Neural progenitor cell (in vitro differentiated cells): ENCODE results near the gene TPP1. TPM values are rescaled to one million over a fixed set of nuclear protein-coding genes. Genes with fewer than 3 reads are reported as not detected.
A peak's percentile ranks its signal among the peaks of the same experiment; 100 is the strongest.

Experiments used
- DNase-seq: peaks from one replicate; pipeline ENCODE4 v3.0.0-alpha.2; 2016; ENCODE audit warnings: low spot score
- H2AFZ ChIP-seq: fragments of 200-600 bp; sonication (generic); replicated peaks from 2 replicates; pipeline ENCODE4 v1.6.1; 2016; ENCODE audit warnings: antibody characterized with exemption
- H3F3A ChIP-seq: fragments of 200-600 bp; sonication (generic); 2 replicates; pipeline ENCODE4 v1.6.1; 2016; ENCODE audit warnings: antibody characterized with exemption, low read depth
- H3K27ac ChIP-seq: fragments of 200-600 bp; sonication (generic); 2 replicates; pipeline ENCODE4 v1.5.1; 2016; ENCODE audit warnings: mild to moderate bottlenecking
- H3K27me3 ChIP-seq: fragments of 200-600 bp; sonication (generic); 2 replicates; pipeline ENCODE4 v1.6.1; 2016; ENCODE audit warnings: mild to moderate bottlenecking, moderate library complexity
- H3K36me3 ChIP-seq: fragments of 200-600 bp; sonication (generic); 2 replicates; pipeline ENCODE4 v1.5.1; 2016
- H3K4me1 ChIP-seq: fragments of 200-600 bp; sonication (generic); 2 replicates; pipeline ENCODE4 v1.6.1; 2016; ENCODE audit warnings: mixed run types
- H3K4me2 ChIP-seq: fragments of 200-600 bp; sonication (generic); 2 replicates; pipeline ENCODE4 v1.6.1; 2016
- H3K4me3 ChIP-seq: fragments of 200-600 bp; sonication (generic); 2 replicates; pipeline ENCODE4 v1.5.1; 2016
- H3K79me2 ChIP-seq: fragments of 200-600 bp; sonication (generic); 2 replicates; pipeline ENCODE4 v1.6.1; 2016; ENCODE audit warnings: low read depth
- H3K9ac ChIP-seq: fragments of 200-600 bp; sonication (generic); 2 replicates; pipeline ENCODE4 v1.6.1; 2016
- H3K9me3 ChIP-seq: fragments of 200-600 bp; sonication (generic); 2 replicates; pipeline ENCODE4 v1.5.1; 2016; ENCODE audit warnings: low read depth
- H4K20me1 ChIP-seq: fragments of 200-600 bp; sonication (generic); 2 replicates; pipeline ENCODE4 v1.6.1; 2016; ENCODE audit warnings: low read depth
- H3K27ac Mint-ChIP-seq: 3 replicates; pipeline ENCODE4 v1.8.0; 2021; ENCODE audit warnings: mixed read lengths
- H3K27me3 Mint-ChIP-seq: 2 replicates; pipeline ENCODE4 v1.8.0; 2022; ENCODE audit warnings: low read depth, mild to moderate bottlenecking, inconsistent platforms, moderate library complexity, mixed read lengths; ENCODE audit not compliant: insufficient read depth
- H3K36me3 Mint-ChIP-seq: 3 replicates; pipeline ENCODE4 v1.8.0; 2021; ENCODE audit warnings: mixed read lengths
- H3K4me1 Mint-ChIP-seq: 3 replicates; pipeline ENCODE4 v1.8.0; 2021; ENCODE audit warnings: mixed read lengths
- H3K4me3 Mint-ChIP-seq: 3 replicates; pipeline ENCODE4 v1.8.0; 2021; ENCODE audit warnings: mild to moderate bottlenecking, moderate library complexity, mixed read lengths
- H3K9me3 Mint-ChIP-seq: 3 replicates; pipeline ENCODE4 v1.8.0; 2020; ENCODE audit warnings: mixed read lengths
- CTCF ChIP-seq: fragments of 200-600 bp; sonication (generic); IDR thresholded peaks from 2 replicates; pipeline ENCODE4 v1.5.1; 2017; ENCODE audit warnings: antibody characterized with exemption, mild to moderate bottlenecking
- EZH2 ChIP-seq: fragments of 200-600 bp; sonication (generic); IDR thresholded peaks from 2 replicates; pipeline ENCODE4 v1.6.1; 2017; ENCODE audit warnings: antibody characterized with exemption, mild to moderate bottlenecking, moderate library complexity
- EZH2phosphoT487 ChIP-seq: fragments of 200-600 bp; sonication (generic); IDR thresholded peaks from 2 replicates; pipeline ENCODE4 v1.6.1; 2017; ENCODE audit warnings: antibody characterized with exemption
- total RNA-seq: library from RNA; depleted of rRNA; stranded (reverse); fragments of >200 nt; gene quantifications from 2 replicates; pipeline ENCODE4 v1.2.3, GENCODE V29; 2015; ENCODE audit warnings: low replicate concordance

Gene TPP1
- total RNA-seq, 1 donor from 2014 or later: 9.9 TPM

- no peak overlapping the region for H3K27ac ChIP-seq
- no peaks in the 10 kb centered on the region for H3K4me1 Mint-ChIP-seq
- H3K4me3 Mint-ChIP-seq: no peak overlapping the region
- peaks cover 17% of the 10 kb centered on the region for H3F3A ChIP-seq
- H3K4me2 ChIP-seq: peak overlapping the region; percentile 93
- DNase-seq: no peak
- no peak overlapping the region for H3K27ac Mint-ChIP-seq
- no peaks in the 10 kb centered on the region for H3K9me3 Mint-ChIP-seq
- H3K27me3 ChIP-seq: no peaks in the 10 kb centered on the region
- peak overlapping the region; percentile 70 for H3K4me3 ChIP-seq
- H3K9me3 ChIP-seq: no peaks in the 10 kb centered on the region
- peaks cover 6% of the 10 kb centered on the region for H3K36me3 Mint-ChIP-seq
- H3K4me1 ChIP-seq: peaks cover 20% of the 10 kb centered on the region
- H4K20me1 ChIP-seq: no peaks in the 10 kb centered on the region
- H3K36me3 ChIP-seq: no peaks in the 10 kb centered on the region
- peak overlapping the region; percentile 54 for H2AFZ ChIP-seq
- peak overlapping the region; percentile 65 for H3K9ac ChIP-seq
- peaks cover 4% of the 10 kb centered on the region for H3K79me2 ChIP-seq
- no peak for TF ChIP-seq EZH2
- no peak for TF ChIP-seq CTCF
- no peak for TF ChIP-seq EZH2phosphoT487
- no peaks in the 10 kb centered on the region for H3K27me3 Mint-ChIP-seq
Observed at GRCh38 chr11:6618117-6619003, 862 bp downstream of the TPP1 start.

GRCh38 chr11:6617315-6617781, 1.9 kb downstream of the TPP1 start:
- Histone ChIP-seq H3K9me3 (no peaks in the 10 kb centered on the region), H3K27me3 (no peaks in the 10 kb centered on the region), H3K4me2 (no peak overlapping the region), H3K4me1 (peaks cover 26% of the 10 kb centered on the region), H4K20me1 (no peaks in the 10 kb centered on the region), H2AFZ (no peak overlapping the region), H3K79me2 (peaks cover 4% of the 10 kb centered on the region), H3K27ac (no peak overlapping the region), H3F3A (peaks cover 27% of the 10 kb centered on the region), H3K4me3 (no peak overlapping the region), H3K9ac (no peak overlapping the region), H3K36me3 (no peaks in the 10 kb centered on the region)
- no peak for TF ChIP-seq EZH2phosphoT487
- TF ChIP-seq EZH2: no peak
- TF ChIP-seq CTCF: no peak
- Mint-ChIP-seq H3K9me3 (no peaks in the 10 kb centered on the region), H3K36me3 (peaks cover 6% of the 10 kb centered on the region), H3K27me3 (no peaks in the 10 kb centered on the region), H3K4me3 (peak overlapping the region; percentile 19), H3K4me1 (no peaks in the 10 kb centered on the region), H3K27ac (no peak overlapping the region)
- DNase-seq: no peak

- H3K4me2 ChIP-seq: no peak overlapping the region
- peaks cover 6% of the 10 kb centered on the region for H3K79me2 ChIP-seq
- no peaks in the 10 kb centered on the region for H3K9me3 ChIP-seq
- H3K27me3 ChIP-seq: no peaks in the 10 kb centered on the region
- H3K4me1 ChIP-seq: peaks cover 26% of the 10 kb centered on the region
- no peak for DNase-seq
- H3F3A ChIP-seq: peaks cover 30% of the 10 kb centered on the region
- no peaks in the 10 kb centered on the region for H3K9me3 Mint-ChIP-seq
- H3K27ac ChIP-seq: no peak overlapping the region
- TF ChIP-seq CTCF: no peak
- no peak for TF ChIP-seq EZH2phosphoT487
- TF ChIP-seq EZH2: no peak
- no peak overlapping the region for H3K9ac ChIP-seq
- H3K4me3 ChIP-seq: no peak overlapping the region
- no peaks in the 10 kb centered on the region for H3K27me3 Mint-ChIP-seq
- H3K36me3 Mint-ChIP-seq: peaks cover 6% of the 10 kb centered on the region
- no peaks in the 10 kb centered on the region for H3K4me1 Mint-ChIP-seq
- no peak overlapping the region for H2AFZ ChIP-seq
- H3K27ac Mint-ChIP-seq: no peak overlapping the region
- H3K36me3 ChIP-seq: no peaks in the 10 kb centered on the region
- H4K20me1 ChIP-seq: no peaks in the 10 kb centered on the region
- H3K4me3 Mint-ChIP-seq: peak overlapping the region; percentile 52
Observed at GRCh38 chr11:6616596-6617250, 2.5 kb downstream of the TPP1 start.
